Activated naive CD8-positive, alpha-beta T cell (primary cell): ENCODE results near the gene PDSS1.
A peak's percentile ranks its signal among the peaks of the same experiment; 100 is the strongest.
"Not testable (repeated sequence)": the region's sequence is repeated elsewhere in the genome, so short reads cannot be mapped to it uniquely, and the experiment has no call there.

Experiments used
- H3K27ac Mint-ChIP-seq: one replicate; pipeline ENCODE4 v1.8.0; 2021; ENCODE audit warnings: mixed read lengths
- H3K27me3 Mint-ChIP-seq: one replicate; pipeline ENCODE4 v1.8.0; 2021; ENCODE audit warnings: mixed read lengths
- H3K36me3 Mint-ChIP-seq: one replicate; pipeline ENCODE4 v1.8.0; 2021; ENCODE audit warnings: mixed read lengths
- H3K4me1 Mint-ChIP-seq: one replicate; pipeline ENCODE4 v1.8.0; 2021; ENCODE audit warnings: low read depth, mixed read lengths
- H3K4me3 Mint-ChIP-seq: one replicate; pipeline ENCODE4 v1.8.0; 2021; ENCODE audit warnings: mild to moderate bottlenecking, mixed read lengths
- H3K9me3 Mint-ChIP-seq: one replicate; pipeline ENCODE4 v1.8.0; 2021; ENCODE audit warnings: low read depth, mixed read lengths

Gene PDSS1

DNA sequence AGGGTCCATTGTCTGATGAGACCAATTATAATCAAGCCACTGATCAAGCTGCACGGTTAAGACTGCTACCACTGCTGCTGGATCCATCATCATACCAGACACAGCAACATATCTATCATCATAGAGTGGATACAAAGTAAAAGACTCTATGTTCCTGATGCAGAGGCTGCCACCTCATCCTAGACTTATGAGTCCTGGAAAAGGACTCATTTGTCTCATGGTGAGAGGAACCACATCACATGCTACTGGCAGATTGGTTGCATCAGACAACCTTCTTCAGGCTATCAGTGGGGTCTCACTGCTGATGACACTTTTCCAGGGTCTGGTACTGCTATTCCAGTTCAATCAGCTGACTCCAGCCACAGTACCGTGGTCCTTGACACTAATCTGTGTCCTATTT, 84.3 kb downstream of the PDSS1 start:
- Mint-ChIP-seq H3K4me1 (peaks cover 89% of the 10 kb centered on the region), H3K4me3 (peak overlapping the region; percentile 40), H3K27me3 (no peaks in the 10 kb centered on the region), H3K36me3 (peaks cover 8% of the 10 kb centered on the region), H3K27ac (peak overlapping the region; percentile 72), H3K9me3 (no peaks in the 10 kb centered on the region)

DNA sequence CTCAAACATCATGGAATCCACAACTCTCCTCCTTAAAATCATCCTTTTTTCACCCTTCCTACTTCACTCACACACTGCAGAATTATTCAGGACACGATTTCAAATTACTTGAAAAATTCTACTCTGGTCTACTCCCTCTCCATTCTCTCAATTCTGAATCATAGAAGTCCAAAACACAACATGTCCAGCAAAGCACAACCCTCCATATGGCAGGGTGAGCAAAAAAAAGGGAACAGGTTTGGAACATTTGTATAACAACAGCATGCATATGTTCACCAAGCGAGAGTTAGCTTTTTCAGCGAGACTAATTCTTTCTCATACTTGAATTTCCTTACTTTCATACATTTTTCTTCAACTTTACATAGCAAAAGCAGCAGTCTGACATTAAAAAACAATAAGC, 89.9 kb downstream of the PDSS1 start:
- Mint-ChIP-seq H3K36me3 (peaks cover 20% of the 10 kb centered on the region), H3K9me3 (no peaks in the 10 kb centered on the region), H3K4me1 (peaks cover 72% of the 10 kb centered on the region), H3K27ac (peak overlapping the region; percentile 23), H3K4me3 (no peak overlapping the region), H3K27me3 (no peaks in the 10 kb centered on the region)

DNA sequence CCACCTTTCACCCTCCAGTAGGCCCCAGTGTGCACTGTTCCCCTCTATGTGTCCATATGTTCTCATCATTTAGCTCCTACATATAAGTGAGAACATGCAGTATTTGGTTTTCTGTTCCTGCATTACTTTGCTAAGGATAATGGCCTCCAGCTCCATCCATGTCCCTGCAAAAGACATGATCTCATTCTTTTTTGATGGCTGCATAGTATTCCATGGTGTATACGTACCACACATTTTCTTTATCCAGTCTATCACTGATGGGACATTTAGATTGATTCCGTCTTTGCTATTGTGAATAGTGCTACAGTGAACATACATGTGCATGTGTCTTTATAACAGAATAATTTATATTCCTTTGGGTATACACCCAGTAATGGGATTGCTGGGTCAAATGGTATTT, 92.3 kb downstream of the PDSS1 start:
- not testable (repeated sequence) for H3K27me3 Mint-ChIP-seq, H3K27ac Mint-ChIP-seq, H3K9me3 Mint-ChIP-seq
- peaks cover 20% of the 10 kb centered on the region for H3K36me3 Mint-ChIP-seq
- peak overlapping the region; percentile 13 for H3K4me3 Mint-ChIP-seq
- H3K4me1 Mint-ChIP-seq, result peaks cover 63% of the 10 kb centered on the region

DNA sequence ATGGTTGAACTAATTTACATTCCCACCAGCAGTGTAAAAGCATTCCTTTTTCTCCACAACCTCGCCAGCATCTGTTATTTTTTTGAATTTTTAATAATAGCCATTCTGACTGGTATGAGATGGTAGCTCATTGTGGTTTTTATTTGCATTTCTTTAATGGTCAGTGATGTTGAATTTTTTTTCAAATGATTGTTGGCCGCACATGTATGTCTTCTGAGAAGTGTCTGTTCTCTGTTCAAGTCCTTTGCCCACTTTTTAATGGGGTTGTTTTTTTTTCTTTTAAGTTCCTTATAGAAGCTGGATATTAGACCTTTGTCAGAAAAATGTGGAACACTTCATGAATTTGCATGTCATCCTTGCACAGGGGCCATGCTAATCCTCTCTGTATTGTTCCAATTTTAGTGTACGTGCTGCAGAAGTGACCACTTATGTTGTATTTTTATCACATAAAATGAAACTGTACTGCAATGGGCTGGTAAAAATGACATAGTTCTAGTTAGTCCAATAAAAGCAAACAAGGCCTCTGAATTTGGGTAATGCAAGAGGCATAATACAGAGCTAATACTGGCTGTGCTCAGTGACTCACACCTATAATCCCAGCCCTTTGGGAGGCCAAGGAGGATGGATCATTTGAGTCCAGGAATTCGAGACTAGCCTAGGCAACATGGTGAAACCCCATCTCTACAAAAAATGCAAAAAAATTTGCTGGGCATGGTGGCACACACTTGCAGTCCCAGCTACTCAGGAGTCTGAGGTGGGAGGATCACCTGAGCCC, 92.9 kb downstream of the PDSS1 start:
- H3K36me3 Mint-ChIP-seq, result peaks cover 22% of the 10 kb centered on the region
- no peak overlapping the region for H3K4me3 Mint-ChIP-seq
- H3K4me1 Mint-ChIP-seq, result peaks cover 60% of the 10 kb centered on the region
- H3K27ac Mint-ChIP-seq, result no peak overlapping the region
- no peaks in the 10 kb centered on the region for H3K9me3 Mint-ChIP-seq
- no peaks in the 10 kb centered on the region for H3K27me3 Mint-ChIP-seq

DNA sequence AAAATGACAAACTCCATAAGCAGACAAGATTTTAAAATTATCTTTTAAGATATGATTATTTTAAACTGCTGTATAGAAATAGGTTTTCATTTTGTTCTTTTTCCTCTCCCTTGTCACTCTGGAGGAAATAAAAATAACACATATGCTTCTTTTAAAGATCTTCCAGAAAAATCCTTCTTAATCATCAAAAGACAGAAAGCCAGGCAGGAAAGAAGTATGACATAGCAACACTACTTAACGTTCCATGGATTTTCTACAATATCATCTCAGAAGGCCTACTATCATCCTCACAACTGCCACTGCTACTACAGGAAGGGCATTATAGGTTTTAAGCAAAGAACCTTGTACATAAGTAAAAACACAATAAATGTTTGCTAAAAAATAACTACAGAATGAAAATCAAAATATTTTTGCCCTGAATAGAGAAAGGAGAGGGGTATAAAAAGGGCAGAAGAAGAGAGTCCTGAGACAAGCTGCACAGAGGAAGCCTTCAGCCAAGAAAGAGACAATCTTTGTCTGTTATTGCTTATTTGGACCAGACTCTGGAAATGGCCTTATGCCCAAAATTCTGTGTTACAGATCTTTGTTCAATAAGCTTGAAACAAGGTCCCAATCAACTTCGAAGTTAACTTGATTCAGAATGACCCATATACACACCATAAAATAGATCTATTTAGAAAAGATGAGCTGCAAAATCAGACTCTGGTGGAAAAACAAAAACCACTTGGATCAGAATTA, 95.4 kb downstream of the PDSS1 start:
- H3K9me3 Mint-ChIP-seq, result no peaks in the 10 kb centered on the region
- peaks cover 19% of the 10 kb centered on the region for H3K36me3 Mint-ChIP-seq
- no peak overlapping the region for H3K4me3 Mint-ChIP-seq
- no peaks in the 10 kb centered on the region for H3K27me3 Mint-ChIP-seq
- peaks cover 57% of the 10 kb centered on the region for H3K4me1 Mint-ChIP-seq
- no peak overlapping the region for H3K27ac Mint-ChIP-seq
